Measurements from ENCODE around the gene MED27.

GRCh38 chr9:131986089-131986488 is 93.6 kb downstream of the MED27 start:
- TF ChIP-seq CTCF (IDR thresholded peaks at IDR 0.05; ENCODE audit: poor library complexity) = no peak
- no peak for TF ChIP-seq EZH2 (IDR thresholded peaks at IDR 0.05; ENCODE audit: borderline replicate concordance)
- no peak for TF ChIP-seq EZH2phosphoT487 (IDR thresholded peaks at IDR 0.05; ENCODE audit: low read depth, severe bottlenecking, unreplicated experiment)

Data from hepatocyte (in vitro differentiated cells).